Measurements from ENCODE around the gene TCF7. TPM values are rescaled to one million over a fixed set of nuclear protein-coding genes. Genes with fewer than 3 reads are reported as not detected.

TCF7 gene
- total and polyA plus RNA-seq, 2 of the 13 experiments (the other 11 are each of a cell fraction or from before 2014, with no cell fraction given) = 6.3 to 6.8 TPM

DNA sequence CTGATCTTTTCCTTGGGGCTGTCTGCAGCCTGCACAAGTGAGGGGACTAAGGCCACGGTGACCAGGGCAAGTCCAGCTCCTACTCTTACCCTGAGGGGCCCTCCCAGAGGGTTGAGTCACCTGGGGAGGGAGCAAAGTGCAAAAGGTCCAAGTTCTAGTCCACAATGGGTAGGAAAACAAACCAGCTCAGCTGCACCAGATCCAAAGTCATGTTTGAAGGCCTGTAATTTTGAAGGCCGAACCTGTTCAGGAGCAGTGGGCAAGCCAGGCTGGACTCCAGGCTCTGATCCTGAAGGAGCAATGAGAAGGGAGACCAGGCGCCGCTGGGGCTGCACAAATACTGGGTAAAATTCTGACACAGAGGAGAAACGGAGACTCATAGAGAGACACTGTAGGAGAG is 15.8 kb upstream of the TCF7 start (continued):
- peak; percentile 53; the same call in 1 of the 2 replicates for TF ChIP-seq ETV5 (CRISPR knock-in tag; IDR thresholded peaks at IDR 0.05; ENCODE audit: borderline replicate concordance)
- peak; percentile 97 for TF ChIP-seq ESRRA (CRISPR knock-in tag; IDR thresholded peaks at IDR 0.05; ENCODE audit: low read depth)
- no peak for TF ChIP-seq NPAS2 (CRISPR knock-in tag; IDR thresholded peaks at IDR 0.05; ENCODE audit: borderline replicate concordance)
- TF ChIP-seq REL (CRISPR knock-in tag; conservative IDR thresholded peaks at IDR 0.05) = no peak
- 0 out of 2 replicates have a peak, but pooled peaks have one; percentile 76 for TF ChIP-seq KDM3A (CRISPR knock-in tag; IDR thresholded peaks at IDR 0.05; ENCODE audit: low read depth)
- TF ChIP-seq, protein P1, sequence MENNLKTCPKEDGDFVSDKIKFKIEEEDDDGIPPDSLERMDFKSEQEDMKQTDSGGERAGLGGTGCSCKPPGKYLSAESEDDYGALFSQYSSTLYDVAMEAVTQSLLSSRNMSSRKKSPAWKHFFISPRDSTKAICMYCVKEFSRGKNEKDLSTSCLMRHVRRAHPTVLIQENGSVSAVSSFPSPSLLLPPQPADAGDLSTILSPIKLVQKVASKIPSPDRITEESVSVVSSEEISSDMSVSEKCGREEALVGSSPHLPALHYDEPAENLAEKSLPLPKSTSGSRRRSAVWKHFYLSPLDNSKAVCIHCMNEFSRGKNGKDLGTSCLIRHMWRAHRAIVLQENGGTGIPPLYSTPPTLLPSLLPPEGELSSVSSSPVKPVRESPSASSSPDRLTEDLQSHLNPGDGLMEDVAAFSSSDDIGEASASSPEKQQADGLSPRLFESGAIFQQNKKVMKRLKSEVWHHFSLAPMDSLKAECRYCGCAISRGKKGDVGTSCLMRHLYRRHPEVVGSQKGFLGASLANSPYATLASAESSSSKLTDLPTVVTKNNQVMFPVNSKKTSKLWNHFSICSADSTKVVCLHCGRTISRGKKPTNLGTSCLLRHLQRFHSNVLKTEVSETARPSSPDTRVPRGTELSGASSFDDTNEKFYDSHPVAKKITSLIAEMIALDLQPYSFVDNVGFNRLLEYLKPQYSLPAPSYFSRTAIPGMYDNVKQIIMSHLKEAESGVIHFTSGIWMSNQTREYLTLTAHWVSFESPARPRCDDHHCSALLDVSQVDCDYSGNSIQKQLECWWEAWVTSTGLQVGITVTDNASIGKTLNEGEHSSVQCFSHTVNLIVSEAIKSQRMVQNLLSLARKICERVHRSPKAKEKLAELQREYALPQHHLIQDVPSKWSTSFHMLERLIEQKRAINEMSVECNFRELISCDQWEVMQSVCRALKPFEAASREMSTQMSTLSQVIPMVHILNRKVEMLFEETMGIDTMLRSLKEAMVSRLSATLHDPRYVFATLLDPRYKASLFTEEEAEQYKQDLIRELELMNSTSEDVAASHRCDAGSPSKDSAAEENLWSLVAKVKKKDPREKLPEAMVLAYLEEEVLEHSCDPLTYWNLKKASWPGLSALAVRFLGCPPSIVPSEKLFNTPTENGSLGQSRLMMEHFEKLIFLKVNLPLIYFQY (CRISPR knock-in tag; IDR thresholded peaks at IDR 0.05; ENCODE audit: borderline replicate concordance) = peak; percentile 97
- TF ChIP-seq, protein P2, sequence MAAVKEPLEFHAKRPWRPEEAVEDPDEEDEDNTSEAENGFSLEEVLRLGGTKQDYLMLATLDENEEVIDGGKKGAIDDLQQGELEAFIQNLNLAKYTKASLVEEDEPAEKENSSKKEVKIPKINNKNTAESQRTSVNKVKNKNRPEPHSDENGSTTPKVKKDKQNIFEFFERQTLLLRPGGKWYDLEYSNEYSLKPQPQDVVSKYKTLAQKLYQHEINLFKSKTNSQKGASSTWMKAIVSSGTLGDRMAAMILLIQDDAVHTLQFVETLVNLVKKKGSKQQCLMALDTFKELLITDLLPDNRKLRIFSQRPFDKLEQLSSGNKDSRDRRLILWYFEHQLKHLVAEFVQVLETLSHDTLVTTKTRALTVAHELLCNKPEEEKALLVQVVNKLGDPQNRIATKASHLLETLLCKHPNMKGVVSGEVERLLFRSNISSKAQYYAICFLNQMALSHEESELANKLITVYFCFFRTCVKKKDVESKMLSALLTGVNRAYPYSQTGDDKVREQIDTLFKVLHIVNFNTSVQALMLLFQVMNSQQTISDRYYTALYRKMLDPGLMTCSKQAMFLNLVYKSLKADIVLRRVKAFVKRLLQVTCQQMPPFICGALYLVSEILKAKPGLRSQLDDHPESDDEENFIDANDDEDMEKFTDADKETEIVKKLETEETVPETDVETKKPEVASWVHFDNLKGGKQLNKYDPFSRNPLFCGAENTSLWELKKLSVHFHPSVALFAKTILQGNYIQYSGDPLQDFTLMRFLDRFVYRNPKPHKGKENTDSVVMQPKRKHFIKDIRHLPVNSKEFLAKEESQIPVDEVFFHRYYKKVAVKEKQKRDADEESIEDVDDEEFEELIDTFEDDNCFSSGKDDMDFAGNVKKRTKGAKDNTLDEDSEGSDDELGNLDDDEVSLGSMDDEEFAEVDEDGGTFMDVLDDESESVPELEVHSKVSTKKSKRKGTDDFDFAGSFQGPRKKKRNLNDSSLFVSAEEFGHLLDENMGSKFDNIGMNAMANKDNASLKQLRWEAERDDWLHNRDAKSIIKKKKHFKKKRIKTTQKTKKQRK (IDR thresholded peaks at IDR 0.05; ENCODE audit: low read length) = no peak
- peak; percentile 99 for TF ChIP-seq NCOR1 (IDR thresholded peaks at IDR 0.05; ENCODE audit: borderline replicate concordance, low read length)
- peak; percentile 64; the same call in 1 of the 2 replicates for TF ChIP-seq ZBTB20 (CRISPR knock-in tag; IDR thresholded peaks at IDR 0.05; ENCODE audit: borderline replicate concordance, low read depth)
- TF ChIP-seq ZFP37 (CRISPR knock-in tag; IDR thresholded peaks at IDR 0.05; ENCODE audit: borderline replicate concordance) = no peak; the same call in 1 of the 2 replicates
- TF ChIP-seq FOXP1 (IDR thresholded peaks at IDR 0.05) = no peak
- TF ChIP-seq FOXP1 (CRISPR knock-in tag; IDR thresholded peaks at IDR 0.05) = peak; percentile 78
- peak; percentile 92 for TF ChIP-seq HOXA3 (CRISPR knock-in tag; IDR thresholded peaks at IDR 0.05)
- TF ChIP-seq SAFB2 (CRISPR knock-in tag; IDR thresholded peaks at IDR 0.05; ENCODE audit: borderline replicate concordance, low read depth) = peak; percentile 60; the same call in 1 of the 2 replicates
- TF ChIP-seq HDAC2 (CRISPR knock-in tag; IDR thresholded peaks at IDR 0.05) = peak; percentile 98
- no peak for TF ChIP-seq RELA (CRISPR knock-in tag; IDR thresholded peaks at IDR 0.05)
- no peak for TF ChIP-seq PRMT3 (CRISPR knock-in tag; IDR thresholded peaks at IDR 0.05; ENCODE audit: borderline replicate concordance, low read depth)
- peak; percentile 95 for TF ChIP-seq ZNF605 (CRISPR knock-in tag; IDR thresholded peaks at IDR 0.05)
- TF ChIP-seq CEBPG (CRISPR knock-in tag; IDR thresholded peaks at IDR 0.05) = peak; percentile 86
- TF ChIP-seq KLF9 (CRISPR knock-in tag; IDR thresholded peaks at IDR 0.05; ENCODE audit: low read depth) = peak; percentile 61; the same call in 1 of the 2 replicates
- TF ChIP-seq ZEB1 (IDR thresholded peaks at IDR 0.05; ENCODE audit: insufficient replicate concordance, low read depth) = peak; percentile 88
- peak; percentile 28; the same call in 1 of the 2 replicates for TF ChIP-seq ZNF136 (CRISPR knock-in tag; IDR thresholded peaks at IDR 0.05; ENCODE audit: low read depth)
- TF ChIP-seq, protein P3, sequence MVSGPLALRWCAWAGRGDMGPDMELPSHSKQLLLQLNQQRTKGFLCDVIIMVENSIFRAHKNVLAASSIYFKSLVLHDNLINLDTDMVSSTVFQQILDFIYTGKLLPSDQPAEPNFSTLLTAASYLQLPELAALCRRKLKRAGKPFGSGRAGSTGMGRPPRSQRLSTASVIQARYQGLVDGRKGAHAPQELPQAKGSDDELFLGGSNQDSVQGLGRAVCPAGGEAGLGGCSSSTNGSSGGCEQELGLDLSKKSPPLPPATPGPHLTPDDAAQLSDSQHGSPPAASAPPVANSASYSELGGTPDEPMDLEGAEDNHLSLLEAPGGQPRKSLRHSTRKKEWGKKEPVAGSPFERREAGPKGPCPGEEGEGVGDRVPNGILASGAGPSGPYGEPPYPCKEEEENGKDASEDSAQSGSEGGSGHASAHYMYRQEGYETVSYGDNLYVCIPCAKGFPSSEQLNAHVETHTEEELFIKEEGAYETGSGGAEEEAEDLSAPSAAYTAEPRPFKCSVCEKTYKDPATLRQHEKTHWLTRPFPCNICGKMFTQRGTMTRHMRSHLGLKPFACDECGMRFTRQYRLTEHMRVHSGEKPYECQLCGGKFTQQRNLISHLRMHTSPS (CRISPR knock-in tag; IDR thresholded peaks at IDR 0.05; ENCODE audit: low read depth) = peak; percentile 84; the same call in 1 of the 2 replicates

Measured in HepG2 (cell line).